WTC11 (cell line): Measurements from ENCODE around the gene SIGLEC15. TPM values are rescaled to one million over a fixed set of nuclear protein-coding genes. Genes with fewer than 3 reads are reported as not detected.
"Not testable (repeated sequence)": the region's sequence is repeated elsewhere in the genome, so short reads cannot be mapped to it uniquely, and the experiment has no call there.

Source experiments
- ATAC-seq: fragments of 200-7000 bp; cut with Tn5 transposase; 2 replicates; pipeline ENCODE4 v1.10.0; 2021; ENCODE audit warnings: mild to moderate bottlenecking, moderate library complexity
- CTCF ChIA-PET: fragments of 300-600 bp; sonication (Branson Sonifier 250); formaldehyde crosslinking; loops from one replicate; lab custom pipeline; 2021; ENCODE audit warnings: antibody characterized with exemption; lab: Charles Lee
- POLR2A ChIA-PET: fragments of 350-600 bp; sonication (Branson Sonifier 250); formaldehyde crosslinking; loops from one replicate; lab custom pipeline; 2021; ENCODE audit warnings: antibody characterized with exemption; lab: Charles Lee
- DNase-seq: peaks from one replicate; pipeline ENCODE4 v3.0.0; 2021; ENCODE audit warnings: low spot score
- H3K27ac Mint-ChIP-seq: 2 replicates; pipeline ENCODE4 v1.8.0; 2021; ENCODE audit warnings: mixed read lengths
- H3K27me3 Mint-ChIP-seq: 2 replicates; pipeline ENCODE4 v1.8.0; 2021; ENCODE audit warnings: low read depth, mild to moderate bottlenecking, moderate library complexity, mixed read lengths
- H3K36me3 Mint-ChIP-seq: 2 replicates; pipeline ENCODE4 v1.8.0; 2021; ENCODE audit warnings: mixed read lengths
- H3K4me1 Mint-ChIP-seq: 2 replicates; pipeline ENCODE4 v1.8.0; 2022; ENCODE audit warnings: mixed read lengths
- H3K4me3 Mint-ChIP-seq: 2 replicates; pipeline ENCODE4 v1.8.0; 2021; ENCODE audit warnings: mild to moderate bottlenecking, moderate library complexity, mixed read lengths
- H3K9me3 Mint-ChIP-seq: 2 replicates; pipeline ENCODE4 v1.8.0; 2021; ENCODE audit warnings: mixed read lengths
- ATF6 ChIP-seq: sonication (generic); formaldehyde crosslinking; IDR thresholded peaks from 2 replicates; pipeline ENCODE4 v1.8.1; 2023; ENCODE audit warnings: mild to moderate bottlenecking, missing genetic modification reagents
- E2F4 ChIP-seq: sonication (generic); formaldehyde crosslinking; IDR thresholded peaks from 2 replicates; pipeline ENCODE4 v1.8.1; 2022; ENCODE audit warnings: low read depth, mild to moderate bottlenecking, moderate library complexity, missing genetic modification reagents, borderline replicate concordance
- EMX1 ChIP-seq: fragments of 250-450 bp; sonication (Bioruptor Pico); IDR thresholded peaks from 2 replicates; pipeline ENCODE4 v1.8.0; 2021; ENCODE audit warnings: mild to moderate bottlenecking
- FOXJ3 ChIP-seq: sonication (generic); formaldehyde crosslinking; IDR thresholded peaks from 2 replicates; pipeline ENCODE4 v1.9.0; 2021; ENCODE audit warnings: missing genetic modification reagents, mild to moderate bottlenecking, borderline replicate concordance
- GTF2I ChIP-seq: fragments of 250-450 bp; sonication (Bioruptor Pico); conservative IDR thresholded peaks from 2 replicates; pipeline ENCODE4 v1.4.0; 2021; ENCODE audit warnings: mild to moderate bottlenecking
- MYBL2 ChIP-seq: sonication (generic); formaldehyde crosslinking; IDR thresholded peaks from 2 replicates; pipeline ENCODE4 v1.8.1; 2023; ENCODE audit warnings: mild to moderate bottlenecking, moderate library complexity, missing genetic modification reagents
- NR2C2 ChIP-seq: sonication (generic); formaldehyde crosslinking; IDR thresholded peaks from 2 replicates; pipeline ENCODE4 v1.8.0; 2022; ENCODE audit warnings: mild to moderate bottlenecking, missing genetic modification reagents
- OVOL2 ChIP-seq: fragments of 250-450 bp; sonication (Bioruptor Pico); IDR thresholded peaks from 2 replicates; pipeline ENCODE4 v1.9.0; 2021; ENCODE audit warnings: mild to moderate bottlenecking, borderline replicate concordance
- PRDM15 ChIP-seq: sonication (generic); formaldehyde crosslinking; IDR thresholded peaks from 2 replicates; pipeline ENCODE4 v1.8.0; 2022; ENCODE audit warnings: missing genetic modification reagents
- TP53 ChIP-seq: sonication (generic); formaldehyde crosslinking; IDR thresholded peaks from 2 replicates; pipeline ENCODE4 v1.8.1; 2023; ENCODE audit warnings: mild to moderate bottlenecking, missing genetic modification reagents
- ZNF219 ChIP-seq: sonication (generic); formaldehyde crosslinking; IDR thresholded peaks from 2 replicates; pipeline ENCODE4 v1.8.0; 2023; ENCODE audit warnings: missing genetic modification reagents, mild to moderate bottlenecking, borderline replicate concordance
- ZNF232 ChIP-seq: sonication (generic); formaldehyde crosslinking; IDR thresholded peaks from 2 replicates; pipeline ENCODE4 v1.8.0; 2022; ENCODE audit warnings: mild to moderate bottlenecking, missing genetic modification reagents
- ZNF396 ChIP-seq: fragments of 250-450 bp; sonication (Bioruptor Pico); IDR thresholded peaks from 2 replicates; pipeline ENCODE4 v1.8.0; 2021; ENCODE audit warnings: mild to moderate bottlenecking, moderate library complexity, borderline replicate concordance
- ZNF423 ChIP-seq: fragments of 250-450 bp; sonication (Bioruptor Pico); IDR thresholded peaks from 2 replicates; pipeline ENCODE4 v2.1.2; 2022; ENCODE audit warnings: mild to moderate bottlenecking, moderate library complexity
- total RNA-seq: library from RNA; stranded (reverse); gene quantifications from 3 replicates; pipeline ENCODE4 v1.2.3, GENCODE V29; 2021
- TF ChIP-seq, protein P1 (sequence below): fragments of 250-450 bp; sonication (Bioruptor Pico); IDR thresholded peaks from 2 replicates; pipeline ENCODE4 v1.9.0; 2021; ENCODE audit warnings: mild to moderate bottlenecking
- TF ChIP-seq, protein P2 (sequence below): sonication (generic); formaldehyde crosslinking; IDR thresholded peaks from 2 replicates; pipeline ENCODE4 v1.8.1; 2022; ENCODE audit warnings: mild to moderate bottlenecking, moderate library complexity, missing genetic modification reagents
- TF ChIP-seq, protein P3 (sequence below): sonication (generic); formaldehyde crosslinking; IDR thresholded peaks from 2 replicates; pipeline ENCODE4 v1.8.1; 2023; ENCODE audit warnings: mild to moderate bottlenecking, missing genetic modification reagents, moderate library complexity
- TF ChIP-seq, protein P4 (sequence below): sonication (generic); formaldehyde crosslinking; IDR thresholded peaks from 2 replicates; pipeline ENCODE4 v1.8.0; 2022; ENCODE audit warnings: mild to moderate bottlenecking, missing genetic modification reagents

The SIGLEC15 gene
- total RNA-seq, 1 experiment from 2014 or later: not detected

GRCh38 chr18:45821711-45822110, 3.8 kb upstream of the SIGLEC15 start (continued):
- TF ChIP-seq, protein P1, sequence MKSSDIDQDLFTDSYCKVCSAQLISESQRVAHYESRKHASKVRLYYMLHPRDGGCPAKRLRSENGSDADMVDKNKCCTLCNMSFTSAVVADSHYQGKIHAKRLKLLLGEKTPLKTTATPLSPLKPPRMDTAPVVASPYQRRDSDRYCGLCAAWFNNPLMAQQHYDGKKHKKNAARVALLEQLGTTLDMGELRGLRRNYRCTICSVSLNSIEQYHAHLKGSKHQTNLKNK (CRISPR knock-in tag): no peak

DNA sequence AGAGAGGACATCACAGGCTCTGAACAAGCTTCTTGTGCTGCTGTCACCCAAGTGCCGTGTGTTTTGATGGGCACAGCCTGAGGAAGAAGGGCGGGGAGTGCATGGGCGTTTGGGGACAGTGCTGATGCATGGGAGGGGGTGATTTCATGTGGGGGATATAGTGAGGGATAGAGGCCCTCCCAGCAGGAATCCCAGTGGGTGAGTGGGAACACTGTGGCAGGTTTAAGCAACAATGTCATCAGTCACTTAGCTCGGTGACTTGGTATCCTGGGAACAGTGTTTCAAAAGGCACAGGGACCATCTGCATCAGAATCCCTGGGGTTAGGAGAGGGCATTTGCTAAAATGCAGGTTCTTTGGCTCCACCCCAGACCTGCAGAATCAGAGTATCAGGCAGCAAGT, 609 bp downstream of the SIGLEC15 start:
- CTCF ChIA-PET: interaction anchor here (0.8 kb wide), 1 partner anchor 14 kb away, joined by 3 read pairs; no protein-coding TSS in a partner anchor
- no peak for ATAC-seq
- H3K27me3 Mint-ChIP-seq: no peaks in the 10 kb centered on the region; the same call in 1 of the 2 replicates
- peaks cover 8% of the 10 kb centered on the region for H3K9me3 Mint-ChIP-seq
- peaks cover 30% of the 10 kb centered on the region for H3K4me1 Mint-ChIP-seq
- POLR2A ChIA-PET: no interaction called here
- DNase-seq: no peak
- no peaks in the 10 kb centered on the region for H3K36me3 Mint-ChIP-seq
- TF ChIP-seq, protein P2, sequence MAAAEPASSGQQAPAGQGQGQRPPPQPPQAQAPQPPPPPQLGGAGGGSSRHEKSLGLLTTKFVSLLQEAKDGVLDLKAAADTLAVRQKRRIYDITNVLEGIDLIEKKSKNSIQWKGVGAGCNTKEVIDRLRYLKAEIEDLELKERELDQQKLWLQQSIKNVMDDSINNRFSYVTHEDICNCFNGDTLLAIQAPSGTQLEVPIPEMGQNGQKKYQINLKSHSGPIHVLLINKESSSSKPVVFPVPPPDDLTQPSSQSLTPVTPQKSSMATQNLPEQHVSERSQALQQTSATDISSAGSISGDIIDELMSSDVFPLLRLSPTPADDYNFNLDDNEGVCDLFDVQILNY (CRISPR knock-in tag): no peak
- TF ChIP-seq ATF6 (CRISPR knock-in tag): no peak
- no peak for TF ChIP-seq NR2C2 (CRISPR knock-in tag)
- no peak for TF ChIP-seq FOXJ3 (CRISPR knock-in tag)
- TF ChIP-seq PRDM15: no peak
- no peak for TF ChIP-seq EMX1 (CRISPR knock-in tag)
- no peak for TF ChIP-seq ZNF423 (CRISPR knock-in tag)
- TF ChIP-seq, protein P3, sequence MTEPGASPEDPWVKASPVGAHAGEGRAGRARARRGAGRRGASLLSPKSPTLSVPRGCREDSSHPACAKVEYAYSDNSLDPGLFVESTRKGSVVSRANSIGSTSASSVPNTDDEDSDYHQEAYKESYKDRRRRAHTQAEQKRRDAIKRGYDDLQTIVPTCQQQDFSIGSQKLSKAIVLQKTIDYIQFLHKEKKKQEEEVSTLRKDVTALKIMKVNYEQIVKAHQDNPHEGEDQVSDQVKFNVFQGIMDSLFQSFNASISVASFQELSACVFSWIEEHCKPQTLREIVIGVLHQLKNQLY (CRISPR knock-in tag): no peak
- TF ChIP-seq, protein P4, sequence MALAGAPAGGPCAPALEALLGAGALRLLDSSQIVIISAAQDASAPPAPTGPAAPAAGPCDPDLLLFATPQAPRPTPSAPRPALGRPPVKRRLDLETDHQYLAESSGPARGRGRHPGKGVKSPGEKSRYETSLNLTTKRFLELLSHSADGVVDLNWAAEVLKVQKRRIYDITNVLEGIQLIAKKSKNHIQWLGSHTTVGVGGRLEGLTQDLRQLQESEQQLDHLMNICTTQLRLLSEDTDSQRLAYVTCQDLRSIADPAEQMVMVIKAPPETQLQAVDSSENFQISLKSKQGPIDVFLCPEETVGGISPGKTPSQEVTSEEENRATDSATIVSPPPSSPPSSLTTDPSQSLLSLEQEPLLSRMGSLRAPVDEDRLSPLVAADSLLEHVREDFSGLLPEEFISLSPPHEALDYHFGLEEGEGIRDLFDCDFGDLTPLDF: no peak
- no peak for TF ChIP-seq TP53
- no peak for TF ChIP-seq GTF2I
- no peak for TF ChIP-seq ZNF232 (CRISPR knock-in tag)
- no peak for TF ChIP-seq E2F4
- TF ChIP-seq MYBL2 (CRISPR knock-in tag): no peak
- TF ChIP-seq OVOL2 (CRISPR knock-in tag): no peak
- no peak for TF ChIP-seq ZNF219 (CRISPR knock-in tag)
- TF ChIP-seq ZNF396 (CRISPR knock-in tag): no peak
- H3K4me3 Mint-ChIP-seq: no peak overlapping the region
- no peak overlapping the region for H3K27ac Mint-ChIP-seq

DNA sequence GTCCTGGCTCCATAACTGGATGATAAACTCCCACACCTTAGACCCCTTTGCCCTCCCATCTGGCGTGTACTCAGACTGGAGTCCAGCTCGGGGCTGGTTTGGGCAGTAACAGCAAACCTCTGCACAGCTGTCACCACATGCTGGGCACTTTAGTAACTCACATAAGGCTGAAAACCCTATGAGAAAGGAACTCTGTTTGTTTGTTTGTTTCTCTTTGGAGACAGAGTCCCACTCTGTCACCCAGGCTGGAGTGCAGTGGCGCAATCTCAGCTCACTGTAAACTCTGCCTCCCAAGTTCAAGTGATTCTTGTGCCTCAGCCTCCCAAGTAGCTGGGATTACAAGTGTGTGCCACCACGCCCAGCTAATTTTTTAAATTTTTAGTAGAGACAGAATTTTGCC, 1.2 kb downstream of the SIGLEC15 start:
- CTCF ChIA-PET, H3K27me3 Mint-ChIP-seq, DNase-seq, H3K4me3 Mint-ChIP-seq, H3K27ac Mint-ChIP-seq, ATAC-seq, H3K9me3 Mint-ChIP-seq, H3K36me3 Mint-ChIP-seq, POLR2A ChIA-PET: not testable (repeated sequence)
- peaks cover 30% of the 10 kb centered on the region for H3K4me1 Mint-ChIP-seq
